ENCODE measurements around the gene ZNF598.

The ZNF598 gene

GRCh38 chr16:2008009-2008526 lies 1.6 kb downstream of the ZNF598 start:
- no peak overlapping the region for H3K4me3 ChIP-seq (ENCODE audit: low read depth, low read length)

GRCh38 chr16:2007081-2007836 lies 2.4 kb downstream of the ZNF598 start:
- no peak overlapping the region for H3K4me3 ChIP-seq (ENCODE audit: low read depth, low read length)

GRCh38 chr16:2006317-2006716 lies 3.3 kb downstream of the ZNF598 start:
- H3K4me3 ChIP-seq (ENCODE audit: low read depth, low read length) = no peak overlapping the region

- no peak overlapping the region for H3K4me3 ChIP-seq (ENCODE audit: low read depth, low read length)
These were observed 4.0 kb downstream of the ZNF598 start for GRCh38 chr16:2005646-2006045.

GRCh38 chr16:2004795-2005517 lies 4.7 kb downstream of the ZNF598 start:
- no peak overlapping the region for H3K4me3 ChIP-seq (ENCODE audit: low read depth, low read length)

GRCh38 chr16:2003827-2004641 lies 5.6 kb downstream of the ZNF598 start:
- H3K4me3 ChIP-seq (ENCODE audit: low read depth, low read length) = no peak overlapping the region

- no peak overlapping the region for H3K4me3 ChIP-seq (ENCODE audit: low read depth, low read length)
These were observed 6.3 kb downstream of the ZNF598 start for GRCh38 chr16:2003231-2003826.

GRCh38 chr16:2002406-2003230 lies 7.0 kb downstream of the ZNF598 start:
- no peak overlapping the region for H3K4me3 ChIP-seq (ENCODE audit: low read depth, low read length)

- no peak overlapping the region for H3K4me3 ChIP-seq (ENCODE audit: low read depth, low read length)
These were observed 7.9 kb downstream of the ZNF598 start for GRCh38 chr16:2001456-2002355.

GRCh38 chr16:2001035-2001434 lies 8.6 kb downstream of the ZNF598 start:
- no peak overlapping the region for H3K4me3 ChIP-seq (ENCODE audit: low read depth, low read length)

GRCh38 chr16:1999866-2000514 lies 9.6 kb downstream of the ZNF598 start:
- no peak overlapping the region for H3K4me3 ChIP-seq (ENCODE audit: low read depth, low read length)

GRCh38 chr16:1998852-1999801 lies 10.5 kb downstream of the ZNF598 start:
- H3K4me3 ChIP-seq (ENCODE audit: low read depth, low read length) = no peak overlapping the region

- H3K4me3 ChIP-seq (ENCODE audit: low read depth, low read length) = no peak overlapping the region
These were observed 11.2 kb downstream of the ZNF598 start for GRCh38 chr16:1998360-1998835.

- H3K4me3 ChIP-seq (ENCODE audit: low read depth, low read length) = no peak overlapping the region
These were observed 11.9 kb downstream of the ZNF598 start for GRCh38 chr16:1997494-1998359.

GRCh38 chr16:1993731-1994131 lies 15.9 kb downstream of the ZNF598 start:
- no peak overlapping the region for H3K4me3 ChIP-seq (ENCODE audit: low read depth, low read length)

- no peak overlapping the region for H3K4me3 ChIP-seq (ENCODE audit: low read depth, low read length)
These were observed 16.8 kb downstream of the ZNF598 start for GRCh38 chr16:1992704-1993317.

Measured in iPS-11a (cell line).